Activated B cell treated with CpG ODN at 0.5 μM for 24 hours (primary cell): Measurements from ENCODE around the gene SDF4. TPM values are rescaled to one million over a fixed set of nuclear protein-coding genes. Genes with fewer than 3 reads are reported as not detected.
"Not testable (repeated sequence)": the region's sequence is repeated elsewhere in the genome, so short reads cannot be mapped to it uniquely, and the experiment has no call there.

Experiments used
- ATAC-seq: fragments of 200-7000 bp; cut with Tn5 transposase; one replicate; pipeline ENCODE4 v1.10.0; 2021; ENCODE audit warnings: low read depth, mild to moderate bottlenecking, moderate library complexity
- CTCF ChIA-PET: fragments of 350-600 bp; sonication (Branson Sonifier 250); formaldehyde crosslinking; loops from one replicate; lab custom pipeline; 2021; ENCODE audit warnings: antibody characterized with exemption; lab: Charles Lee
- POLR2A ChIA-PET: fragments of 350-600 bp; sonication (Branson Sonifier 250); formaldehyde crosslinking; loops from one replicate; lab custom pipeline; 2021; ENCODE audit warnings: antibody characterized with exemption; lab: Charles Lee
- DNase-seq: peaks from one replicate; pipeline ENCODE4 v3.0.0; 2022
- H3K27ac Mint-ChIP-seq: one replicate; pipeline ENCODE4 v1.8.0; 2020; ENCODE audit warnings: mixed read lengths
- H3K27me3 Mint-ChIP-seq: one replicate; pipeline ENCODE4 v1.8.0; 2021; ENCODE audit warnings: mixed read lengths
- H3K36me3 Mint-ChIP-seq: one replicate; pipeline ENCODE4 v1.8.0; 2021; ENCODE audit warnings: low read depth, mixed read lengths
- H3K4me1 Mint-ChIP-seq: one replicate; pipeline ENCODE4 v1.8.0; 2021; ENCODE audit warnings: mixed read lengths
- H3K4me3 Mint-ChIP-seq: one replicate; pipeline ENCODE4 v1.8.0; 2020; ENCODE audit warnings: mild to moderate bottlenecking, mixed read lengths
- H3K9me3 Mint-ChIP-seq: one replicate; pipeline ENCODE4 v1.8.0; 2020; ENCODE audit warnings: mixed read lengths
- CTCF ChIP-seq: fragments of 200-600 bp; IDR thresholded peaks from one replicate; pipeline ENCODE4 v1.8.0; 2022; ENCODE audit warnings: antibody characterized with exemption, mild to moderate bottlenecking
- intact Hi-C: fragments of 100-400 bp; cut with micrococcal nuclease; formaldehyde crosslinking; loops from one replicate; pipeline ENCODE4 v1.15.1; 2024
- total RNA-seq: library from RNA; stranded (reverse); gene quantifications from 2 replicates; pipeline ENCODE4 v1.2.3, GENCODE V29; 2022

Gene SDF4
- total RNA-seq, 1 donor from 2014 or later = 97.9 TPM

GRCh38 chr1:1253314-1253713 is 21.5 kb upstream of the SDF4 start:
- H3K27ac Mint-ChIP-seq = no peak overlapping the region
- H3K36me3 Mint-ChIP-seq = peaks cover 47% of the 10 kb centered on the region
- H3K4me3 Mint-ChIP-seq = no peak overlapping the region
- H3K4me1 Mint-ChIP-seq = peaks cover 19% of the 10 kb centered on the region
- POLR2A ChIA-PET = no interaction called here
- no peaks in the 10 kb centered on the region for H3K27me3 Mint-ChIP-seq
- no peak for TF ChIP-seq CTCF
- DNase-seq = no peak
- no peak for ATAC-seq
- intact Hi-C loops = no loop called here
- CTCF ChIA-PET = interaction anchor here (4.3 kb wide), 1 partner anchor 131 kb away, joined by 102 read pairs; no protein-coding TSS in a partner anchor
- no peaks in the 10 kb centered on the region for H3K9me3 Mint-ChIP-seq

GRCh38 chr1:1250786-1251284 is 19.0 kb upstream of the SDF4 start:
- DNase-seq (no peak), ATAC-seq (peak; percentile 76)
- TF ChIP-seq CTCF = no peak
- Mint-ChIP-seq H3K4me3 (peak overlapping the region; percentile 64), H3K36me3 (peaks cover 32% of the 10 kb centered on the region), H3K4me1 (peaks cover 19% of the 10 kb centered on the region), H3K27me3 (no peaks in the 10 kb centered on the region), H3K9me3 (no peaks in the 10 kb centered on the region), H3K27ac (peak overlapping the region; percentile 72)
- POLR2A ChIA-PET = interaction anchor here (0.8 to 2.9 kb wide), 15 partner anchors 21 to 267 kb away, joined by 3 to 33 read pairs (median 4); partner anchors contain the start of genes C1orf159 and UBE2J2
- intact Hi-C loops = loop anchor here (1.0 kb wide), 2 partner anchors 129 to 218 kb away; no protein-coding TSS in a partner anchor
- CTCF ChIA-PET = interaction anchor here (1.0 to 4.3 kb wide), 10 partner anchors 10 to 219 kb away, joined by 3 to 102 read pairs (median 4); no protein-coding TSS in a partner anchor

GRCh38 chr1:1248009-1248913 is 16.5 kb upstream of the SDF4 start:
- H3K27me3 Mint-ChIP-seq, intact Hi-C loops, H3K9me3 Mint-ChIP-seq, H3K4me3 Mint-ChIP-seq, POLR2A ChIA-PET, H3K27ac Mint-ChIP-seq, DNase-seq, ATAC-seq: not testable (repeated sequence)
- H3K36me3 Mint-ChIP-seq = peaks cover 11% of the 10 kb centered on the region
- peaks cover 19% of the 10 kb centered on the region for H3K4me1 Mint-ChIP-seq
- CTCF ChIA-PET = interaction anchor here (1.0 kb wide), 1 partner anchor 126 kb away, joined by 3 read pairs; no protein-coding TSS in a partner anchor

GRCh38 chr1:1247341-1247913 is 15.6 kb upstream of the SDF4 start:
- no peak for DNase-seq
- ATAC-seq = no peak
- intact Hi-C loops = no loop called here
- Mint-ChIP-seq H3K36me3 (peaks cover 2% of the 10 kb centered on the region), H3K9me3 (no peaks in the 10 kb centered on the region), H3K4me1 (peaks cover 19% of the 10 kb centered on the region), H3K27ac (no peak overlapping the region), H3K27me3 (no peaks in the 10 kb centered on the region), H3K4me3 (no peak overlapping the region)
- no peak for TF ChIP-seq CTCF
- CTCF ChIA-PET = interaction anchor here (1.0 kb wide), 1 partner anchor 125 kb away, joined by 3 read pairs; no protein-coding TSS in a partner anchor
- POLR2A ChIA-PET = interaction anchor here (0.6 kb wide), 1 partner anchor 122 kb away, joined by 3 read pairs; no protein-coding TSS in a partner anchor

GRCh38 chr1:1246577-1247340 is 15.0 kb upstream of the SDF4 start, which contains the start of gene C1QTNF12:
TSS of gene C1QTNF12 (minus strand) at chr1:1246722. CDS start at chr1:1246690, 32 bp downstream.
- no peak for DNase-seq
- CTCF ChIA-PET = interaction anchor here (1.1 kb wide), 1 partner anchor 124 kb away, joined by 3 read pairs; no protein-coding TSS in a partner anchor
- TF ChIP-seq CTCF = no peak
- no peak within 1 kb of the TSS for H3K27ac Mint-ChIP-seq
- H3K9me3 Mint-ChIP-seq = no peaks in the 10 kb centered on the region
- intact Hi-C loops = no loop called here
- POLR2A ChIA-PET = interaction anchor here (0.6 kb wide), 1 partner anchor 121 kb away, joined by 3 read pairs; no protein-coding TSS in a partner anchor
- no peaks in the 10 kb centered on the region for H3K27me3 Mint-ChIP-seq
- H3K36me3 Mint-ChIP-seq = no peaks in the 10 kb centered on the region
- no peak within 1 kb of the TSS for H3K4me3 Mint-ChIP-seq
- peaks cover 19% of the 10 kb centered on the region for H3K4me1 Mint-ChIP-seq
- no peak for ATAC-seq
